K562 (cell line): ENCODE data around the gene ABCA7. TPM values are rescaled to one million over a fixed set of nuclear protein-coding genes. Genes with fewer than 3 reads are reported as not detected.

Experiments
- CBFA2T2 ChIP-seq: fragments of 450-650 bp; conservative IDR thresholded peaks from 2 replicates; pipeline ENCODE4 v1.6.1; 2017; ENCODE audit warnings: mild to moderate bottlenecking
- CUX1 ChIP-seq: fragments of 200-800 bp; sonication (Bioruptor generic); IDR thresholded peaks from 2 replicates; pipeline ENCODE4 v1.6.1; 2016; ENCODE audit warnings: missing genetic modification characterization, missing compliant biosample characterization
- CXXC5 ChIP-seq: fragments of 250-450 bp; sonication (Bioruptor Pico); IDR thresholded peaks from 2 replicates; pipeline ENCODE4 v1.8.0; 2022; ENCODE audit warnings: inconsistent platforms, mild to moderate bottlenecking, moderate library complexity
- DMBX1 ChIP-seq: fragments of 250-450 bp; sonication (Bioruptor Pico); IDR thresholded peaks from 2 replicates; pipeline ENCODE4 v1.8.0; 2022; ENCODE audit warnings: inconsistent platforms, mild to moderate bottlenecking, moderate library complexity, borderline replicate concordance
- ESRRA ChIP-seq: fragments of 450-650 bp; IDR thresholded peaks from 2 replicates; pipeline ENCODE4 v1.6.1; 2014; ENCODE audit warnings: low read depth, mild to moderate bottlenecking, moderate library complexity, borderline replicate concordance
- FOXK2 ChIP-seq, 2 experiments: fragments of 450-650 bp; IDR thresholded peaks in 1 of 2; conservative IDR thresholded peaks in 1 of 2; 2 replicates each; pipeline ENCODE4 v1.6.1; 2016; ENCODE audit warnings: low read depth in 2 of 2, mild to moderate bottlenecking in 1 of 2
- IRF2 ChIP-seq: sonication (generic); formaldehyde crosslinking; IDR thresholded peaks from 2 replicates; pipeline ENCODE4 v1.8.1; 2022; ENCODE audit warnings: mild to moderate bottlenecking, missing genetic modification reagents
- MITF ChIP-seq: IDR thresholded peaks from 2 replicates; pipeline ENCODE4 v1.6.1; 2014; ENCODE audit warnings: antibody characterized with exemption
- NEUROD1 ChIP-seq: fragments of 150-350 bp; IDR thresholded peaks from 2 replicates; pipeline ENCODE4 v1.6.1; 2014; ENCODE audit warnings: borderline replicate concordance, low read length, low read depth; ENCODE audit not compliant: partially characterized antibody
- SMAD3 ChIP-seq: fragments of 450-650 bp; formaldehyde crosslinking; conservative IDR thresholded peaks from 2 replicates; pipeline ENCODE4 v1.4.0; 2020; ENCODE audit warnings: mild to moderate bottlenecking
- SMARCA4 ChIP-seq: fragments of 450-650 bp; IDR thresholded peaks from 2 replicates; pipeline ENCODE4 v1.6.1; 2016
- TAL1 ChIP-seq: fragments of 450-650 bp; IDR thresholded peaks from 2 replicates; pipeline ENCODE4 v1.6.1; 2016; ENCODE audit warnings: mild to moderate bottlenecking
- ZC3H4 ChIP-seq: sonication (generic); formaldehyde crosslinking; IDR thresholded peaks from 2 replicates; pipeline ENCODE4 v1.9.0; 2021; ENCODE audit warnings: missing genetic modification reagents, borderline replicate concordance
- polyA plus RNA-seq, 8 experiments: library from polyadenylated mRNA; depleted of rRNA in 4 of 8; stranded (reverse) in 5 of 8; unstranded in 3 of 8; fragments of >200 nt; fragmentation: Nextera tagmentation in 2 of 8; fragmentation: Illumina TruSeq in 1 of 8; extraction: Ambion mirVana in 2 of 8; extraction: Trizol in 1 of 8; gene quantifications; 2 replicates each; pipeline versions ENCODE4 v1.2.1 to v1.2.3, GENCODE V29; 2011 to 2014; ENCODE audit warnings: inconsistent platforms in 1 of 8, missing spikeins in 1 of 8
- total RNA-seq, 7 experiments: library from RNA; depleted of rRNA in 6 of 7; stranded (reverse); fragments of >200 nt in 6 of 7; fragmentation: Illumina TruSeq in 2 of 7; extraction: Trizol in 2 of 7; gene quantifications; 2 replicates each; pipeline versions ENCODE4 v1.2.1 to v1.2.3, GENCODE V29; 2011 to 2021; ENCODE audit warnings: low replicate concordance in 1 of 7
- TF ChIP-seq, protein P1 (sequence below): sonication (generic); formaldehyde crosslinking; IDR thresholded peaks from 2 replicates; pipeline ENCODE4 v1.9.0; 2022; ENCODE audit warnings: mild to moderate bottlenecking, missing genetic modification reagents
- TF ChIP-seq, protein P2 (sequence below), 3 experiments: fragments of 200-800 bp in 1 of 3; fragments of 250-450 bp in 1 of 3; fragments of 450-650 bp in 1 of 3; sonication (Bioruptor Pico) in 1 of 3; sonication (Bioruptor generic) in 1 of 3; formaldehyde crosslinking in 1 of 3; IDR thresholded peaks; 2 replicates each; pipeline versions ENCODE4 v1.6.1 to v1.8.0; 2016 to 2022; ENCODE audit warnings: mild to moderate bottlenecking in 2 of 3, missing genetic modification characterization in 2 of 3, missing compliant biosample characterization in 1 of 3, moderate library complexity in 1 of 3

The ABCA7 gene
- total and polyA plus RNA-seq, 9 of the 15 experiments (the other 6 are each of a cell fraction or from before 2014, with no cell fraction given): 2.3 to 96.1 (median 31.2) TPM

DNA sequence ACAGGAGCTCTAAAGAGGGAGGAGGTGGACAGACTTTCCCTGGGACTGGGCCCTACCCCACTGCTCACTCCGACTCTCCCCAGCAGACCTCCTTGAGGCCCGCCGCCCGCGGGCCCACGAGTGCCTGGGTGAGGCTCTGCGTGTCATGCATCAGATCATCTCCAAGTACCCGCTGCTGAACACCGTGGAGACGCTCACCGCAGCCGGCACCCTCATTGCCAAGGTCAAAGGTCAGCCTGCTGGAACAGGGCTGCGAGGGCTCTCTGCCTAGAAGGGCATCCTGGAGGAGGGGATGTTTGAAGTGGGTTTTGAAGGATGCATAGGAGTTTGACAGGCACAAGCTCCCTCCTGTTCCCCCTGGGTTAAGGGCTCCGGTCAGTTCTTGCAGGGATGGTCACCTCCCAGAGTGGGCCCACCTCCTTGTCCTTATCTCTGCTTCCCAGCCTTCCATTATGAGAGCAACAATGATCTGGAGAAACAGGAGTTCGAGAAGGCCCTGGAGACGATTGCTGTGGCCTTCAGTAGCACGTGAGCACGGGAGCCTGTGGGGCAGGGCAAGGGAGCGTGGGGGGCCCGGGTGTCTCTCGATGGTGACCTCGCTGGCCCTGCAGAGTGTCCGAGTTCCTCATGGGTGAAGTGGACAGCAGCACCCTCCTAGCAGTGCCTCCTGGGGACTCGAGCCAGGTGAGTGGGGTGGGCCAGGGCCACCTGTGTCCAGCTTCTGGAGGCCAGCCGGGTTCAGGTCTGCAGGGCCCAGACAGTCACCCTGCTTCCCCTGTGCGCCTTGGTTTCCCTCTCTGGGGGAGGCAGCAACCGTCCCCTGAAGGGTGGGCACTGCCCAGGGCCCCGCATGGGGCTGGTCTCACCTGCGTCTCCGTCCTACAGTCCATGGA lies 33.4 kb downstream of the ABCA7 start (continued):
- TF ChIP-seq CUX1 (CRISPR knock-in tag) (no peak), CXXC5 (CRISPR knock-in tag) (peak; percentile 55), IRF2 (CRISPR knock-in tag) (no peak), SMAD3 (CRISPR knock-in tag) (no peak), TAL1 (peak; percentile 73), DMBX1 (CRISPR knock-in tag) (0 out of 2 replicates have a peak, but pooled peaks have one; percentile 25), MITF (peak; percentile 35; the same call in 1 of the 2 replicates), SMARCA4 (peak; percentile 69), CBFA2T2 (peak; percentile 66), ZC3H4 (CRISPR knock-in tag) (peak; percentile 56; the same call in 1 of the 2 replicates), ESRRA (0 out of 2 replicates have a peak, but pooled peaks have one; percentile 21), NEUROD1 (peak; percentile 16), FOXK2 (conservative IDR thresholded peaks at IDR 0.05 in 1 of 2, IDR thresholded peaks at IDR 0.05 in 1 of 2; ENCODE audit: low read depth in 2 of 2) (peak in 1 of 2 experiments; percentile 60; a peak in 2 of 4 replicates)
- TF ChIP-seq, protein P1, sequence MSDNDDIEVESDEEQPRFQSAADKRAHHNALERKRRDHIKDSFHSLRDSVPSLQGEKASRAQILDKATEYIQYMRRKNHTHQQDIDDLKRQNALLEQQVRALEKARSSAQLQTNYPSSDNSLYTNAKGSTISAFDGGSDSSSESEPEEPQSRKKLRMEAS: peak; percentile 34
- TF ChIP-seq, protein P2, sequence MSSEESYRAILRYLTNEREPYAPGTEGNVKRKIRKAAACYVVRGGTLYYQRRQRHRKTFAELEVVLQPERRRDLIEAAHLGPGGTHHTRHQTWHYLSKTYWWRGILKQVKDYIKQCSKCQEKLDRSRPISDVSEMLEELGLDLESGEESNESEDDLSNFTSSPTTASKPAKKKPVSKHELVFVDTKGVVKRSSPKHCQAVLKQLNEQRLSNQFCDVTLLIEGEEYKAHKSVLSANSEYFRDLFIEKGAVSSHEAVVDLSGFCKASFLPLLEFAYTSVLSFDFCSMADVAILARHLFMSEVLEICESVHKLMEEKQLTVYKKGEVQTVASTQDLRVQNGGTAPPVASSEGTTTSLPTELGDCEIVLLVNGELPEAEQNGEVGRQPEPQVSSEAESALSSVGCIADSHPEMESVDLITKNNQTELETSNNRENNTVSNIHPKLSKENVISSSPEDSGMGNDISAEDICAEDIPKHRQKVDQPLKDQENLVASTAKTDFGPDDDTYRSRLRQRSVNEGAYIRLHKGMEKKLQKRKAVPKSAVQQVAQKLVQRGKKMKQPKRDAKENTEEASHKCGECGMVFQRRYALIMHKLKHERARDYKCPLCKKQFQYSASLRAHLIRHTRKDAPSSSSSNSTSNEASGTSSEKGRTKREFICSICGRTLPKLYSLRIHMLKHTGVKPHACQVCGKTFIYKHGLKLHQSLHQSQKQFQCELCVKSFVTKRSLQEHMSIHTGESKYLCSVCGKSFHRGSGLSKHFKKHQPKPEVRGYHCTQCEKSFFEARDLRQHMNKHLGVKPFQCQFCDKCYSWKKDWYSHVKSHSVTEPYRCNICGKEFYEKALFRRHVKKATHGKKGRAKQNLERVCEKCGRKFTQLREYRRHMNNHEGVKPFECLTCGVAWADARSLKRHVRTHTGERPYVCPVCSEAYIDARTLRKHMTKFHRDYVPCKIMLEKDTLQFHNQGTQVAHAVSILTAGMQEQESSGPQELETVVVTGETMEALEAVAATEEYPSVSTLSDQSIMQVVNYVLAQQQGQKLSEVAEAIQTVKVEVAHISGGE (CRISPR knock-in tag; IDR thresholded peaks at IDR 0.05): peak in 1 of 3 experiments; percentile 36; a peak in 1 of 6 replicates
